Vagina (tissue), 2 donors: ENCODE measurements around the gene TEX19.

ENCODE experiments used
- POLR2A ChIP-seq, 2 donors: fragments of 450-650 bp; IDR thresholded peaks; one replicate each; pipeline ENCODE4 v1.6.1; 2017; ENCODE audit warnings: antibody characterized with exemption in 2 of 2, mild to moderate bottlenecking in 2 of 2, moderate library complexity in 2 of 2
- POLR2AphosphoS5 ChIP-seq, 2 donors: sonication (generic); formaldehyde crosslinking; IDR thresholded peaks; one replicate each; pipeline ENCODE4 v1.9.0; 2017; ENCODE audit warnings: antibody characterized with exemption in 2 of 2, mild to moderate bottlenecking in 2 of 2, low read depth in 1 of 2; ENCODE audit not compliant: insufficient read depth in 1 of 2
- TF ChIP-seq, protein P1 (sequence below), 3 experiments: fragments of 450-650 bp in 2 of 3; fragments of 200-600 bp in 1 of 3; sonication (generic) in 1 of 3; IDR thresholded peaks; one replicate each; pipeline ENCODE4 v1.5.1; 2017 to 2019; ENCODE audit warnings: antibody characterized with exemption in 3 of 3, mild to moderate bottlenecking in 2 of 3, moderate library complexity in 2 of 3

DNA sequence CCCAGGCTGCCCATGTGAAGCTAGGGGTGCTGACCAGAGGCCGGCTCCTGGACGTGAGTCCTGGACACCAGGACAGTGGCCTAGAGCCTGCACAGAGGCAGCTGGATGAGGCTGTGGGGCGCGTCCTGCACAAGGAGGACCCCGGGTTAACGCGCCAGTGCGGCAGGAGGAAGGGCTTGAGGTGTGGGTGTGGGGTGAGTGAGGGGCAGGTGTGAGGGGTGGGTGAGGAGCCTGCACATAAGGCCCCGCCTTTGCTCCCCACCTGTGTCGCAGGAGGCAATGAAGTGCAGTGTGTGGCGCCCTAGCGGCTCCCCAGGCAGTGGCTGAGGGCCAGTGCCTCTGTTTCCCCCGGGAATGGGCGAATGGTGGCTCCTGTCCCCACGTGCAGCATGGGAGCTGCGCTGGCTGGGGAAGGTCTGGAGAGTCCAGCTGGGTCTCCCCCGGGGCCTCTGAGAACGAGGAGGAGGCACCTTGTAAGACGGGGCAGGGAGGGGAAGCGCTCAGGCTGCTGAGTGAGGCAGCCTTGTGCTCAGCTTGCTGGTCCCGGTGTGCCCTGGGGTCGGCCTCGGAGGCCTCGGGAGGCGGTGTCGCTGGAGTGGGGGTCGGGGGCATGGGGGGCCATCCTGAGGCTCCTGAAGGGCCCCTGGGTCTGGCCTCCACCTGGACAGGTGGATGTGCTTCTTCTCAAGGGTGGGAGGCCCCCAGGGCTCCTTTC, 44.9 kb upstream of the TEX19 start:
- TF ChIP-seq, protein P1, sequence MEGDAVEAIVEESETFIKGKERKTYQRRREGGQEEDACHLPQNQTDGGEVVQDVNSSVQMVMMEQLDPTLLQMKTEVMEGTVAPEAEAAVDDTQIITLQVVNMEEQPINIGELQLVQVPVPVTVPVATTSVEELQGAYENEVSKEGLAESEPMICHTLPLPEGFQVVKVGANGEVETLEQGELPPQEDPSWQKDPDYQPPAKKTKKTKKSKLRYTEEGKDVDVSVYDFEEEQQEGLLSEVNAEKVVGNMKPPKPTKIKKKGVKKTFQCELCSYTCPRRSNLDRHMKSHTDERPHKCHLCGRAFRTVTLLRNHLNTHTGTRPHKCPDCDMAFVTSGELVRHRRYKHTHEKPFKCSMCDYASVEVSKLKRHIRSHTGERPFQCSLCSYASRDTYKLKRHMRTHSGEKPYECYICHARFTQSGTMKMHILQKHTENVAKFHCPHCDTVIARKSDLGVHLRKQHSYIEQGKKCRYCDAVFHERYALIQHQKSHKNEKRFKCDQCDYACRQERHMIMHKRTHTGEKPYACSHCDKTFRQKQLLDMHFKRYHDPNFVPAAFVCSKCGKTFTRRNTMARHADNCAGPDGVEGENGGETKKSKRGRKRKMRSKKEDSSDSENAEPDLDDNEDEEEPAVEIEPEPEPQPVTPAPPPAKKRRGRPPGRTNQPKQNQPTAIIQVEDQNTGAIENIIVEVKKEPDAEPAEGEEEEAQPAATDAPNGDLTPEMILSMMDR (IDR thresholded peaks at IDR 0.05), result no peak
- TF ChIP-seq POLR2A (IDR thresholded peaks at IDR 0.05), result no peak
- no peak for TF ChIP-seq POLR2AphosphoS5 (IDR thresholded peaks at IDR 0.05; ENCODE audit: insufficient read depth in 1 of 2, low read depth in 1 of 2)
